H1 (cell line): Measurements from ENCODE around the gene PDE2A. TPM values are rescaled to one million over a fixed set of nuclear protein-coding genes. Genes with fewer than 3 reads are reported as not detected.

Source experiments
- CTCF ChIA-PET: fragments of 300-600 bp; sonication (Branson Sonifier 250); formaldehyde crosslinking; loops from one replicate; lab custom pipeline; 2021; ENCODE audit not compliant: partially characterized antibody; lab: Charles Lee
- POLR2A ChIA-PET: fragments of 300-600 bp; sonication (Branson Sonifier 250); formaldehyde crosslinking; loops from one replicate; lab custom pipeline; 2021; ENCODE audit warnings: inconsistent platforms; ENCODE audit not compliant: partially characterized antibody; lab: Charles Lee
- DNase-seq, 2 experiments: peaks; one replicate each; pipeline versions ENCODE4 v3.0.0 to v3.0.0-alpha.2; 2010 to 2022; ENCODE audit warnings: low spot score in 2 of 2, low read depth in 1 of 2, mixed read lengths in 1 of 2
- FAIRE-seq: peaks from 2 replicates; lab custom pipeline; 2011; peaks lifted over from hg19 to GRCh38; lab: Jason Lieb, UNC
- H2AFZ ChIP-seq: 2 replicates; pipeline ENCODE4 v1.8.1; 2012; ENCODE audit warnings: low read length, inconsistent platforms
- H2AK5ac ChIP-seq: 2 replicates; pipeline ENCODE4 v1.6.1; 2013; ENCODE audit warnings: low read depth, low read length
- H2BK120ac ChIP-seq: replicated peaks from 2 replicates; pipeline ENCODE3; 2013; ENCODE audit warnings: low read depth, low read length, inconsistent platforms
- H2BK12ac ChIP-seq: 2 replicates; pipeline ENCODE4 v1.6.1; 2013; ENCODE audit warnings: low read depth, low read length
- H2BK15ac ChIP-seq: 2 replicates; pipeline ENCODE4 v1.6.1; 2013; ENCODE audit warnings: low read length
- H2BK20ac ChIP-seq: 2 replicates; pipeline ENCODE4 v1.6.1; 2013; ENCODE audit warnings: low read length
- H2BK5ac ChIP-seq: 2 replicates; pipeline ENCODE4 v1.6.1; 2013; ENCODE audit warnings: low read depth, low read length
- H3K14ac ChIP-seq: 2 replicates; pipeline ENCODE4 v1.6.1; 2013; ENCODE audit warnings: inconsistent platforms; ENCODE audit not compliant: insufficient read length
- H3K18ac ChIP-seq: 2 replicates; pipeline ENCODE4 v1.6.1; 2013; ENCODE audit warnings: low read length; ENCODE audit errors: extremely low read depth
- H3K23ac ChIP-seq: 2 replicates; pipeline ENCODE4 v1.6.1; 2013; ENCODE audit warnings: inconsistent platforms; ENCODE audit not compliant: insufficient read length
- H3K23me2 ChIP-seq: 2 replicates; pipeline ENCODE4 v1.6.1; 2013; ENCODE audit warnings: low read depth, low read length
- H3K27ac ChIP-seq: 2 replicates; pipeline ENCODE4 v1.6.1; 2011; ENCODE audit warnings: low read depth, low read length, inconsistent platforms
- H3K27me3 ChIP-seq, 4 experiments: replicated peaks in 1 of 4; 1 replicate in 1 of 4; 2 replicates in 3 of 4; pipeline versions ENCODE4 v1.6.1 to v1.8.1; 2011 to 2013; ENCODE audit warnings: low read length in 3 of 4, mild to moderate bottlenecking in 3 of 4, inconsistent platforms in 2 of 4, mixed read lengths in 2 of 4, moderate library complexity in 1 of 4; ENCODE audit not compliant: control insufficient read depth in 3 of 4, insufficient read depth in 3 of 4; ENCODE audit errors: extremely low read depth in 1 of 4
- H3K36me3 ChIP-seq, 4 experiments: 2 replicates each; pipeline versions ENCODE4 v1.6.1 to v1.8.1; 2011 to 2013; ENCODE audit warnings: mild to moderate bottlenecking in 4 of 4, low read length in 3 of 4, moderate library complexity in 2 of 4, control low read depth in 1 of 4, inconsistent platforms in 1 of 4; ENCODE audit not compliant: insufficient read depth in 4 of 4, control insufficient read depth in 2 of 4
- H3K4ac ChIP-seq: replicated peaks from 2 replicates; pipeline ENCODE3; 2013; ENCODE audit warnings: low read length, low read depth, mixed read lengths, inconsistent platforms; ENCODE audit not compliant: insufficient read length
- H3K4me1 ChIP-seq, 4 experiments: replicated peaks in 1 of 4; 1 replicate in 1 of 4; 2 replicates in 3 of 4; pipeline versions ENCODE4 v1.6.1 to v1.8.1; 2011 to 2013; ENCODE audit warnings: low read length in 3 of 4, inconsistent platforms in 2 of 4, mixed read lengths in 1 of 4; ENCODE audit not compliant: insufficient read depth in 4 of 4, control insufficient read depth in 3 of 4
- H3K4me2 ChIP-seq, 2 experiments: 2 replicates each; pipeline versions ENCODE4 v1.6.1 to v1.8.1; 2011 to 2013; ENCODE audit warnings: low read depth in 2 of 2, low read length in 2 of 2, control low read depth in 1 of 2, inconsistent platforms in 1 of 2, mild to moderate bottlenecking in 1 of 2; ENCODE audit not compliant: insufficient read depth in 1 of 2
- H3K4me3 ChIP-seq, 4 experiments: fragments of 200-600, 300-600 bp in 1 of 4; sonication (generic), shearing (Covaris generic), sonication (Bioruptor Twin) in 1 of 4; 2 replicates each; pipeline versions ENCODE4 v1.5.1 to v1.8.1; 2011 to 2016; ENCODE audit warnings: low read length in 4 of 4, low read depth in 3 of 4, control low read depth in 2 of 4, inconsistent platforms in 2 of 4, mild to moderate bottlenecking in 2 of 4, mixed read lengths in 1 of 4, moderate library complexity in 1 of 4; ENCODE audit not compliant: insufficient read depth in 2 of 4; ENCODE audit errors: extremely low read depth in 1 of 4
- H3K56ac ChIP-seq: replicated peaks from 2 replicates; pipeline ENCODE3; 2013; ENCODE audit warnings: low read depth, mild to moderate bottlenecking, mixed read lengths, low read length, inconsistent platforms; ENCODE audit not compliant: insufficient read length
- H3K79me1 ChIP-seq: 2 replicates; pipeline ENCODE4 v1.6.1; 2013; ENCODE audit warnings: low read depth, low read length, control low read depth
- H3K79me2 ChIP-seq, 2 experiments: 2 replicates each; pipeline versions ENCODE4 v1.6.1 to v1.8.1; 2012 to 2013; ENCODE audit warnings: low read length in 2 of 2, mild to moderate bottlenecking in 2 of 2, inconsistent platforms in 1 of 2; ENCODE audit not compliant: insufficient read depth in 2 of 2, control insufficient read depth in 1 of 2
- H3K9ac ChIP-seq, 4 experiments: replicated peaks in 1 of 4; 1 replicate in 1 of 4; 2 replicates in 3 of 4; pipeline versions ENCODE4 v1.6.1 to v1.8.1; 2011 to 2013; ENCODE audit warnings: low read depth in 3 of 4, low read length in 3 of 4, control low read depth in 2 of 4, mild to moderate bottlenecking in 2 of 4, moderate library complexity in 2 of 4, inconsistent platforms in 1 of 4; ENCODE audit errors: extremely low read depth in 1 of 4
- H3K9me3 ChIP-seq, 2 experiments: 2 replicates each; pipeline versions ENCODE4 v1.6.1 to v1.8.1; 2012 to 2013; ENCODE audit warnings: mild to moderate bottlenecking in 2 of 2, moderate library complexity in 2 of 2, control low read depth in 1 of 2, inconsistent platforms in 1 of 2, low read depth in 1 of 2, low read length in 1 of 2, mixed read lengths in 1 of 2; ENCODE audit not compliant: insufficient read depth in 2 of 2
- H4K20me1 ChIP-seq, 2 experiments: replicated peaks in 1 of 2; 2 replicates each; pipeline versions ENCODE3 to v1.8.1; 2011 to 2013; ENCODE audit warnings: inconsistent platforms in 2 of 2, low read length in 2 of 2, mild to moderate bottlenecking in 1 of 2; ENCODE audit not compliant: insufficient read depth in 2 of 2, control insufficient read depth in 1 of 2
- H4K5ac ChIP-seq: 2 replicates; pipeline ENCODE4 v1.6.1; 2013; ENCODE audit warnings: low read length, low read depth, mixed read lengths, inconsistent platforms; ENCODE audit not compliant: insufficient read length
- H4K8ac ChIP-seq: 2 replicates; pipeline ENCODE4 v1.8.0; 2013; ENCODE audit warnings: mild to moderate bottlenecking, moderate library complexity, low read length, inconsistent platforms; ENCODE audit not compliant: insufficient read depth; ENCODE audit errors: extremely low read depth
- H4K91ac ChIP-seq: replicated peaks from 2 replicates; pipeline ENCODE3; 2013; ENCODE audit warnings: low read length, mixed read lengths, inconsistent platforms; ENCODE audit not compliant: insufficient read length
- ASH2L ChIP-seq: fragments of 200-600, 300-600 bp; sonication (generic); IDR thresholded peaks from one replicate; pipeline ENCODE4 v1.7.1; 2017; ENCODE audit warnings: low read length
- CBX8 ChIP-seq: fragments of 300-800, 300-1000 bp; sonication (generic); IDR thresholded peaks from 2 replicates; pipeline ENCODE4 v1.7.1; 2016; ENCODE audit warnings: low read depth, low read length, borderline replicate concordance
- CREB1 ChIP-seq: IDR thresholded peaks from 2 replicates; pipeline ENCODE4 v1.6.1; 2012; ENCODE audit warnings: inconsistent platforms
- CTBP2 ChIP-seq: IDR thresholded peaks from 2 replicates; pipeline ENCODE4 v1.7.0; 2011; ENCODE audit warnings: borderline replicate concordance, mild to moderate bottlenecking, moderate library complexity, mixed read lengths, low read length; ENCODE audit not compliant: insufficient read depth, insufficient read length
- GABPA ChIP-seq: IDR thresholded peaks from 2 replicates; pipeline ENCODE4 v1.6.1; 2011; ENCODE audit warnings: mild to moderate bottlenecking, low read length, moderate library complexity, borderline replicate concordance; ENCODE audit not compliant: insufficient read depth
- KDM1A ChIP-seq: fragments of 200-600, 300-600 bp; sonication (generic); IDR thresholded peaks from 2 replicates; pipeline ENCODE4 v1.7.1; 2016; ENCODE audit warnings: mild to moderate bottlenecking, low read length, borderline replicate concordance
- NANOG ChIP-seq: IDR thresholded peaks from 2 replicates; pipeline ENCODE4 v1.6.1; 2011; ENCODE audit warnings: low read length, low read depth, mild to moderate bottlenecking, inconsistent platforms; ENCODE audit not compliant: insufficient read depth, poor library complexity, severe bottlenecking
- POLR2AphosphoS5 ChIP-seq: IDR thresholded peaks from 2 replicates; pipeline ENCODE4 v1.6.1; 2011; ENCODE audit warnings: low read depth, low read length
- RNF2 ChIP-seq: fragments of 200-900, 300-1000 bp; sonication (generic); IDR thresholded peaks from 2 replicates; pipeline ENCODE4 v1.7.1; 2016; ENCODE audit warnings: borderline replicate concordance, low read depth, mild to moderate bottlenecking, antibody characterized with exemption, low read length; ENCODE audit not compliant: poor library complexity, severe bottlenecking; ENCODE audit errors: missing control alignments
- RXRA ChIP-seq: IDR thresholded peaks from 2 replicates; pipeline ENCODE4 v1.6.1; 2011; ENCODE audit warnings: low read depth, mild to moderate bottlenecking, low read length, moderate library complexity; ENCODE audit not compliant: insufficient read depth
- SP2 ChIP-seq: IDR thresholded peaks from 2 replicates; pipeline ENCODE4 v1.6.1; 2012; ENCODE audit warnings: mild to moderate bottlenecking, low read length, inconsistent platforms
- TBP ChIP-seq: IDR thresholded peaks from 2 replicates; pipeline ENCODE4 v1.6.1; 2011; ENCODE audit warnings: low read depth, low read length, improper control_type of control experiment
- TCF12 ChIP-seq: IDR thresholded peaks from 2 replicates; pipeline ENCODE4 v1.6.1; 2011; ENCODE audit warnings: low read depth, mild to moderate bottlenecking, low read length
- WGBS, 2 experiments: shearing (Covaris generic) in 1 of 2; methylation state at CpG; one replicate each; pipeline versions ENCODE4 v1.1.6 to v1.1.7; 2013 to 2015; ENCODE audit warnings: low lambda C conversion rate in 2 of 2, mixed read lengths in 2 of 2, inconsistent platforms in 1 of 2, low coverage in 1 of 2, missing lambda C conversion rate in 1 of 2; ENCODE audit not compliant: insufficient replicate concordance in 2 of 2, insufficient coverage in 1 of 2, insufficient read length in 1 of 2; ENCODE audit errors: extremely low coverage in 1 of 2, missing lambda C conversion rate in 1 of 2; 5-methylcytosine and 5-hydroxymethylcytosine counted together
- polyA plus RNA-seq, 7 experiments: library from polyadenylated mRNA; depleted of rRNA in 3 of 7; stranded (reverse) in 5 of 7; unstranded in 2 of 7; fragments of >200 nt in 5 of 7; fragments of 200-250 nt in 2 of 7; gene quantifications; 1 replicate in 5 of 7; 2 replicates in 1 of 7; 4 replicates in 1 of 7; pipeline versions ENCODE4 v1.2.1 to v1.2.3, GENCODE V29; 2011 to 2013; ENCODE audit warnings: missing spikeins in 2 of 7, mixed read lengths in 2 of 7
- total RNA-seq: library from RNA; stranded (reverse); fragmentation: NEBNext Ultra II Directional; extraction: Animal tissue kit (Norgen Biotek cat#: 25700); gene quantifications from 2 replicates; pipeline ENCODE4 v1.2.1, GENCODE V29; 2021

PDE2A gene
- total and polyA plus RNA-seq, 2 of the 8 experiments (the other 6 are each of a cell fraction or from before 2014, with no cell fraction given), result 3.4 to 7.1 TPM

DNA sequence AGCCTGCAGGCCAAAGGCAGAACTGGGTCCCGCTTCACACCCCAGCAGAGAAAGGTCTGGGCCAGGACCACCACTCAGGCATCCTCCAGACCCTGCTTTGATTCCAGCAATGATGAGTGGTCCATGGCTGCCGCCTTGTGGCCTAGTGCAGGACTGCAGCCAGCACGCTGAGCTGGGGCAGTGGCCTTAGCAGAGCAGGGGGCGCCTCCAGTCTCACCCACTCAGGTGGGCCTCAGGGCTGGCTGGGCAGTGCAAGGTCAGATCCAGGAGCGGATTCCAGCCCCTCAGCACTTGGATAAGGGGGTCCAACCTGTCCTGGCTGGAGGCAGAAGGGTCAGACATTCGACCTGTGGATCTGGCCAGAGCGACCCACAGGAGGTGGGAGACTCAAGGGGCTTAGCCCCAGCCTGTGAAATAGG, 9.6 kb upstream of the PDE2A start:
- no peak overlapping the region for H2BK15ac ChIP-seq
- DNase-seq, result peak in 1 of 2 experiments; percentile 99
- no peak overlapping the region for H2AK5ac ChIP-seq
- no peak overlapping the region for H4K91ac ChIP-seq
- no peak overlapping the region for H2BK20ac ChIP-seq
- H3K4ac ChIP-seq, result no peak overlapping the region
- H3K14ac ChIP-seq, result no peak overlapping the region
- no peak overlapping the region for H3K27ac ChIP-seq
- H3K4me1 ChIP-seq, result peaks cover 0 to 16% (median 6%) of the 10 kb centered on the region in 4 experiments; a peak in 4 of 7 replicates
- no peak overlapping the region for H3K56ac ChIP-seq
- H3K27me3 ChIP-seq, result peaks cover 0 to 5% (median under 1%) of the 10 kb centered on the region in 4 experiments; a peak in 2 of 7 replicates
- no peak overlapping the region for H2AFZ ChIP-seq
- H4K8ac ChIP-seq, result no peak overlapping the region
- no peak overlapping the region for H2BK120ac ChIP-seq
- no peak overlapping the region for H3K4me3 ChIP-seq
- no peak overlapping the region for H3K4me2 ChIP-seq
- H3K18ac ChIP-seq, result no peak overlapping the region
- ChIA-PET POLR2A (interaction anchor here (0.6 to 0.9 kb wide), 2 partner anchors 9 to 94 kb away, joined by 3 to 4 read pairs; no protein-coding TSS in a partner anchor), CTCF (interaction anchor here (0.6 to 19.1 kb wide), 46 partner anchors 9 to 691 kb away, joined by 3 to 384 read pairs (median 5); partner anchors contain the start of genes PDE2A and STARD10)
- no peaks in the 10 kb centered on the region for H3K79me2 ChIP-seq
- H2BK5ac ChIP-seq, result no peak overlapping the region
- peaks cover 9 to 21% of the 10 kb centered on the region in 2 experiments for H4K20me1 ChIP-seq
- no peaks in the 10 kb centered on the region for H3K79me1 ChIP-seq
- no peak overlapping the region for H4K5ac ChIP-seq
- H3K23me2 ChIP-seq, result no peaks in the 10 kb centered on the region
- H3K9ac ChIP-seq, result no peak overlapping the region
- no peak overlapping the region; the same call in 1 of the 2 replicates for H2BK12ac ChIP-seq
- peak; percentile 48 for FAIRE-seq
- H3K36me3 ChIP-seq, result peaks cover 0 to 3% (median 0%) of the 10 kb centered on the region in 4 experiments; a peak in 2 of 8 replicates
- no peak overlapping the region for H3K23ac ChIP-seq
- no peaks in the 10 kb centered on the region for H3K9me3 ChIP-seq
- WGBS, 2 experiments, result 43% methylated on average over 7 of the region's 7 CpGs; no CpG with 5 or more reads in 1 of the 2 experiments
- no peak for TF ChIP-seq RXRA
- TF ChIP-seq TBP, result no peak; the same call in 1 of the 2 replicates
- TF ChIP-seq KDM1A, result no peak
- TF ChIP-seq RNF2, result no peak
- TF ChIP-seq ASH2L, result no peak
- peak; percentile 46 for TF ChIP-seq POLR2AphosphoS5
- peak; percentile 69; the same call in 1 of the 2 replicates for TF ChIP-seq GABPA
- TF ChIP-seq SP2, result no peak
- TF ChIP-seq CBX8, result no peak
- TF ChIP-seq CTBP2, result no peak
- no peak for TF ChIP-seq TCF12
- no peak for TF ChIP-seq NANOG
- peak; percentile 24; the same call in 1 of the 2 replicates for TF ChIP-seq CREB1
